Prostate gland (tissue), 2 donors: ENCODE results near the gene KXD1. TPM values are rescaled to one million over a fixed set of nuclear protein-coding genes. Genes with fewer than 3 reads are reported as not detected.

Experiments used
- DNase-seq: peaks from one replicate; pipeline ENCODE4 v3.0.0-alpha.2; 2019; ENCODE audit warnings: low spot score
- H3K27ac ChIP-seq, 2 donors: fragments of 200-600 bp; sonication (generic); 2 replicates each; pipeline ENCODE4 v1.5.1; 2017 to 2019
- H3K27me3 ChIP-seq: fragments of 200-600 bp; sonication (generic); replicated peaks from 2 replicates; pipeline ENCODE4 v1.5.1; 2019; ENCODE audit not compliant: insufficient read depth
- H3K36me3 ChIP-seq, 2 donors: fragments of 200-600 bp; sonication (generic); 1 replicate in 1 of 2; 2 replicates in 1 of 2; pipeline versions ENCODE4 v1.5.1 to v1.8.1; 2017 to 2019
- H3K4me1 ChIP-seq: fragments of 200-600 bp; sonication (generic); replicated peaks from 2 replicates; pipeline ENCODE4 v1.5.1; 2019
- H3K4me3 ChIP-seq, 2 donors: fragments of 200-600 bp; sonication (generic); 2 replicates each; pipeline ENCODE4 v1.5.1; 2017 to 2019
- H3K9me3 ChIP-seq: fragments of 200-600 bp; sonication (generic); 2 replicates; pipeline ENCODE4 v1.5.1; 2017
- CTCF ChIP-seq, 4 experiments: fragments of 200-600 bp in 2 of 4; fragments of 450-650 bp in 2 of 4; sonication (generic) in 2 of 4; IDR thresholded peaks; 1 replicate in 3 of 4; 2 replicates in 1 of 4; pipeline ENCODE4 v1.5.1; 2016 to 2019; ENCODE audit warnings: antibody characterized with exemption in 4 of 4, mild to moderate bottlenecking in 2 of 4, moderate library complexity in 2 of 4
- POLR2A ChIP-seq: fragments of 450-650 bp; IDR thresholded peaks from one replicate; pipeline ENCODE4 v1.6.1; 2016; ENCODE audit warnings: antibody characterized with exemption, mild to moderate bottlenecking
- POLR2AphosphoS5 ChIP-seq: sonication (generic); formaldehyde crosslinking; IDR thresholded peaks from one replicate; pipeline ENCODE4 v1.6.1; 2017; ENCODE audit warnings: antibody characterized with exemption
- WGBS: methylation state at CpG from one replicate; pipeline ENCODE4 v1.1.5; 2018; 5-methylcytosine and 5-hydroxymethylcytosine counted together
- intact Hi-C: fragments of 100-400 bp; cut with DNase I; formaldehyde crosslinking; loops from one replicate; pipeline ENCODE4 v1.14.2; 2022
- total RNA-seq, 2 donors: library from RNA; depleted of rRNA; stranded (reverse); fragments of >200 nt; gene quantifications; one replicate each; pipeline ENCODE4 v1.1.0, GENCODE V29; 2016

KXD1 gene
- total RNA-seq, 2 donors from 2014 or later: 115 to 130 TPM

GRCh38 chr19:18562086-18562485 lies 4.4 kb downstream of the KXD1 start:
- H3K27me3 ChIP-seq: no peaks in the 10 kb centered on the region
- WGBS: 61% methylated on average over 14 of the region's 14 CpGs
- intact Hi-C loops: no loop called here
- H3K9me3 ChIP-seq: no peaks in the 10 kb centered on the region
- no peak for DNase-seq
- no peak overlapping the region for H3K4me3 ChIP-seq
- H3K27ac ChIP-seq: no peak overlapping the region
- TF ChIP-seq POLR2AphosphoS5 (no peak), POLR2A (no peak), CTCF (IDR thresholded peaks at IDR 0.05) (no peak)
- peaks cover 7% of the 10 kb centered on the region for H3K4me1 ChIP-seq
- H3K36me3 ChIP-seq: peaks cover 0 to 14% of the 10 kb centered on the region in 2 donors

GRCh38 chr19:18566953-18567352 lies 9.3 kb downstream of the KXD1 start:
- Histone ChIP-seq H3K27ac (no peak overlapping the region), H3K4me3 (no peak overlapping the region), H3K9me3 (no peaks in the 10 kb centered on the region), H3K27me3 (no peaks in the 10 kb centered on the region), H3K36me3 (peaks cover 2 to 14% of the 10 kb centered on the region in 2 donors), H3K4me1 (no peaks in the 10 kb centered on the region)
- 88% methylated on average over 7 of the region's 8 CpGs for WGBS
- DNase-seq: no peak
- intact Hi-C loops: no loop called here
- TF ChIP-seq CTCF (IDR thresholded peaks at IDR 0.05) (no peak), POLR2AphosphoS5 (no peak), POLR2A (no peak)

GRCh38 chr19:18568367-18568766 lies 10.7 kb downstream of the KXD1 start:
- peaks cover 11% of the 10 kb centered on the region for H3K4me1 ChIP-seq
- intact Hi-C loops: no loop called here

GRCh38 chr19:18571564-18572344 lies 14.1 kb downstream of the KXD1 start, which contains the start of gene UBA52:
Gene UBA52 (plus strand): TSS chr19:18571857. CDS start chr19:18573301, 1,444 bp downstream.
- WGBS: under 1% methylated on average over 70 of the region's 75 CpGs
- TF ChIP-seq POLR2AphosphoS5 (peak; percentile 100), POLR2A (peak; percentile 84), CTCF (IDR thresholded peaks at IDR 0.05) (peak in 2 of 4 experiments; percentile 16 to 42)
- H3K4me1 ChIP-seq: peaks cover 11% of the 10 kb centered on the region
- H3K9me3 ChIP-seq: no peaks in the 10 kb centered on the region
- DNase-seq: peak; percentile 98
- peaks cover 13 to 17% of the 10 kb centered on the region in 2 donors for H3K36me3 ChIP-seq
- intact Hi-C loops: loop anchor here (5.0 kb wide), 1 partner anchor 119 kb away; no protein-coding TSS in a partner anchor
- H3K27ac ChIP-seq: peak within 1 kb of the TSS; percentile 80 to 82
- H3K27me3 ChIP-seq: no peaks in the 10 kb centered on the region
- H3K4me3 ChIP-seq: peak within 1 kb of the TSS; percentile 75 to 79

More at GRCh38 chr19:18568367-18568766, 10.7 kb downstream of the KXD1 start:
- Histone ChIP-seq H3K4me3 (no peak overlapping the region), H3K9me3 (no peaks in the 10 kb centered on the region), H3K36me3 (peaks cover 2 to 17% of the 10 kb centered on the region in 2 donors), H3K27me3 (no peaks in the 10 kb centered on the region), H3K27ac (no peak overlapping the region)
- TF ChIP-seq CTCF (IDR thresholded peaks at IDR 0.05) (no peak), POLR2AphosphoS5 (no peak), POLR2A (no peak)
- WGBS: 91% methylated on average over 15 of the region's 15 CpGs
- no peak for DNase-seq
